Ovary (tissue), 3 donors: ENCODE measurements around the gene SPATA21.

Experiments used
- CTCF ChIP-seq, 3 donors: fragments of 450-650 bp in 2 of 3; fragments of 200-600 bp in 1 of 3; IDR thresholded peaks; one replicate each; pipeline versions ENCODE4 v1.5.1 to v1.8.0; 2016 to 2022; ENCODE audit warnings: antibody characterized with exemption in 3 of 3, mild to moderate bottlenecking in 1 of 3
- EP300 ChIP-seq: sonication (generic); formaldehyde crosslinking; IDR thresholded peaks from one replicate; pipeline ENCODE4 v1.6.1; 2017; ENCODE audit warnings: antibody characterized with exemption
- POLR2A ChIP-seq: fragments of 450-650 bp; IDR thresholded peaks from one replicate; pipeline ENCODE4 v1.6.1; 2017; ENCODE audit warnings: antibody characterized with exemption, mild to moderate bottlenecking, moderate library complexity
- donor health status: DM: no; HTN: no; CAD: no.

GRCh38 chr1:16349847-16350406 lies 87.3 kb downstream of the SPATA21 start:
- TF ChIP-seq EP300 (no peak), CTCF (IDR thresholded peaks at IDR 0.05) (no peak), POLR2A (no peak)
